ENCODE measurements around the gene LRRC4B.

The LRRC4B gene

GRCh38 chr19:50552540-50552939 lies 15.7 kb downstream of the LRRC4B start:
- Mint-ChIP-seq H3K36me3 (ENCODE audit: low read depth) (no peaks in the 10 kb centered on the region), H3K27me3 (peaks cover 76% of the 10 kb centered on the region), H3K9me3 (no peaks in the 10 kb centered on the region), H3K4me3 (no peak overlapping the region), H3K27ac (no peak overlapping the region), H3K4me1 (ENCODE audit: low read depth) (peaks cover 7% of the 10 kb centered on the region)
- intact Hi-C loops (cut with micrococcal nuclease): no loop called here

GRCh38 chr19:50551715-50552187 lies 16.5 kb downstream of the LRRC4B start:
- peaks cover 7% of the 10 kb centered on the region for H3K4me1 Mint-ChIP-seq (ENCODE audit: low read depth)
- peaks cover 69% of the 10 kb centered on the region for H3K27me3 Mint-ChIP-seq
- no peak overlapping the region for H3K4me3 Mint-ChIP-seq
- H3K36me3 Mint-ChIP-seq (ENCODE audit: low read depth): no peaks in the 10 kb centered on the region
- intact Hi-C loops (cut with micrococcal nuclease): no loop called here
- H3K9me3 Mint-ChIP-seq: no peaks in the 10 kb centered on the region
- H3K27ac Mint-ChIP-seq: no peak overlapping the region

DNA sequence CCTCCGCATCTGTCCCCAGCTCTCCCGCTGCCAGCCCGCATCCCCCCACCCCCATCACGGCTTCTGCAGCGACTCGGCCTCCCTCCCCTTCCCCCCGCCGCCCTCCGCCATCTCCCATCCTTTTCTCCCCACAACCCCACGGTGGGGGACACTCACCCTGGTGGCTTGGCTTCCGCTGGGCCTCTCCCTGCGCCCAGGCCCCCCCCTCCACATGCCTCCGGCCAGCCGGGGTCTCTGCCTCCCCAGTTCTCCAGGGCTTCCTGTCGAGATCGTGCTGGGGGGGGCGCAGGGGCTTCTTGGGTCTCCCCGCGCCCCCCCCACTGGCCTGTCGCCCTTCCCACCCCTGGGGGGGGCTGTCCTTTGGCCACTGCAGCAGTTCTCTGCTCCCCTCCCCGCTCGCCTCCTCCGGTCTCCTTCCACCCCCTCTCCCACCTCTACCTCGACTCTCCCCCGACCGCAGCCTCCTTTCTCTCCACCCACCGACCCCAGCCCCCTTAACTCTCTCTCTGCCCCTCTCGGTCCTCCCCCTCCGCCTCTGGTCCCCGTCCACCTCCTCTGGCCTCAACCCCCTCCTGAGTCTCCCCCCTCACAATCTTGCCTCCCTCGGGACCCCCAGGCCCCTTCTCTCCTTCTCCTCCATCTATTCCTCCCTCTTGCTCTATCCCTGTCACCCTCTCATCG lies 17.1 kb downstream of the LRRC4B start:
- H3K4me3 Mint-ChIP-seq: no peak overlapping the region
- H3K27me3 Mint-ChIP-seq: peaks cover 64% of the 10 kb centered on the region
- no peaks in the 10 kb centered on the region for H3K36me3 Mint-ChIP-seq (ENCODE audit: low read depth)
- no peaks in the 10 kb centered on the region for H3K9me3 Mint-ChIP-seq
- peaks cover 1% of the 10 kb centered on the region for H3K4me1 Mint-ChIP-seq (ENCODE audit: low read depth)
- intact Hi-C loops (cut with micrococcal nuclease): no loop called here
- H3K27ac Mint-ChIP-seq: no peak overlapping the region

- no peak overlapping the region for H3K27ac Mint-ChIP-seq
- H3K4me1 Mint-ChIP-seq (ENCODE audit: low read depth): no peaks in the 10 kb centered on the region
- peaks cover 59% of the 10 kb centered on the region for H3K27me3 Mint-ChIP-seq
- no peaks in the 10 kb centered on the region for H3K9me3 Mint-ChIP-seq
- H3K36me3 Mint-ChIP-seq (ENCODE audit: low read depth): no peaks in the 10 kb centered on the region
- H3K4me3 Mint-ChIP-seq: no peak overlapping the region
- intact Hi-C loops (cut with micrococcal nuclease): no loop called here
Measured at GRCh38 chr19:50550594-50550966, 17.7 kb downstream of the LRRC4B start.

DNA sequence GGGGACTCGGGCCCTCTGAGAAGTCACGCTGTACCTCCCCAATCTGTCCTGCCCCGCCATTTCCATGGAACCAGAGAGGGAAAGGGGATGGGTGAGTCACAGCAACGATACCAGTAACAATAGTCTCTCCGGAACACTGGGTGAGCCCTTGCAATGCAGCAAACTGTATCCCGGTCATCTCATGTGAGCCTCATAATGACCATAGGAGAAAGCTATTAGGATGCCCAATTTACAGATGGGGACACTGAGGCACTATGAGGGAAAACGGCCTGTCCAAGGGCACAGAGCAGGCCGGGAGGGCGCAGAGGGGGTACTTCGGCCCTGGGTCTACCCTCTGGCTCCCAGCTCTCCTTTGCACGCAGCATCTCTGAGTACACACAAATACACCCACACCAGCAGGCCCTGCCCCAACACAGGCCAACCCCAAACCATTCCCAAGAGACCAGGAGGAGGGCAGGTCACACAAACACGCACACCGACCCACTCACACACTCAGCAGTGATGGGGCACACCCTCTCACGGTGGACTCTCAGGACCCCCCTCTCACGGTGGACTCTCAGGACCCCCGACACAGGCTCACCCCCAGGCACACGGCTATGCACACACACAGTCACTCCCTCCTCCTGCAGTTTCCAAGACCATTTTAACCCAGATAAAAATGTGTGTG lies 18.2 kb downstream of the LRRC4B start:
- H3K27me3 Mint-ChIP-seq: peaks cover 54% of the 10 kb centered on the region

DNA sequence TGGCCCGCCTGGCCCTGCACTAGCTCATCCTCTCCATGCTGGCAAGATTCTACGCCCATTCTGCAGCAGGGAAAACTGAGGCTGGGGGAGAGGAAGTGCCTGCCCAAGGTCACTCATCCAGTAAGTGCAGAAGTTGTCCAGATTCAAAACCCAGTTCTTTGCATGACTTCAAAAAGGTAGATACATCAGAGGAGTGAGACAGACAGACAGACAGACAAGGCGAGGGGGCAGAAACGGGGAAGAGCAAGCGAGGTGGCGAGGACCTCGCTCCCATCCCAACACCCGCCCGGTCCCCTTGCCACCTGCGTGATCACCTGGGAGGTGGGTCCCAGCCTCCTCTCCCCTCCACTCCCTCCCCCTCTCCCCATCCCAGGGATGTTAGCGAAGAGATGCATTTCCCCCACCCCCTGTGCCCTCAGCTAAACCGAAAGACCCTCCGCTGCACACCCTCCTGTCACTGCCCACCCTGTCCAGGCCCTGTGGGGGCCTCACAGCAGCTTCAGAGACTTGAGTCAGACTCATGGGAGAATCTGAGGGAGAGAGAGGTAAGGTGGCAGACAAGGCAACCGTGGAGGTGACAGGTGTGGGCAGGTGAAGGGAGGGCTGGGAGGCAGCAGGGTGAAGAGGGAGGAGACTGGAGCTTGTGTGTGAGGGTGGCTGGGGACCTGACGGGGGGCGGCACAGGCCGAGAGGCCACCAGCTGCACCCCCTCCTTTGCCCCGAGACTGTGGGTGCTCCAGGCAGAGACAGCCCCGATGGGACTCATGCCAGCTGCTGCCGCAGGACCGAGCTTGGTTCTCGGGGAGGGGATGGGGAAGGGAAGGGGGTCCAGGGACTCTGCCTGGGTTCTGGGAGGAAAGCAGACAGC lies 18.9 kb downstream of the LRRC4B start:
- intact Hi-C loops (cut with micrococcal nuclease): no loop called here
- peaks cover 46% of the 10 kb centered on the region for H3K27me3 Mint-ChIP-seq
- H3K4me3 Mint-ChIP-seq: no peak overlapping the region
- no peak overlapping the region for H3K27ac Mint-ChIP-seq
- no peaks in the 10 kb centered on the region for H3K36me3 Mint-ChIP-seq (ENCODE audit: low read depth)
- H3K4me1 Mint-ChIP-seq (ENCODE audit: low read depth): no peaks in the 10 kb centered on the region
- H3K9me3 Mint-ChIP-seq: no peaks in the 10 kb centered on the region

More for the DNA sequence above, 18.2 kb downstream of the LRRC4B start:
- no peak overlapping the region for H3K27ac Mint-ChIP-seq
- H3K4me1 Mint-ChIP-seq (ENCODE audit: low read depth): no peaks in the 10 kb centered on the region
- no peak overlapping the region for H3K4me3 Mint-ChIP-seq
- no peaks in the 10 kb centered on the region for H3K9me3 Mint-ChIP-seq
- H3K36me3 Mint-ChIP-seq (ENCODE audit: low read depth): no peaks in the 10 kb centered on the region
- intact Hi-C loops (cut with micrococcal nuclease): no loop called here

- intact Hi-C loops (cut with micrococcal nuclease): no loop called here
- Mint-ChIP-seq H3K27ac (no peak overlapping the region), H3K4me1 (ENCODE audit: low read depth) (no peaks in the 10 kb centered on the region), H3K9me3 (no peaks in the 10 kb centered on the region), H3K4me3 (no peak overlapping the region), H3K27me3 (peaks cover 41% of the 10 kb centered on the region), H3K36me3 (ENCODE audit: low read depth) (no peaks in the 10 kb centered on the region)
Measured at GRCh38 chr19:50548191-50549058, 19.8 kb downstream of the LRRC4B start.

- peaks cover 33% of the 10 kb centered on the region for H3K27me3 Mint-ChIP-seq
- no peaks in the 10 kb centered on the region for H3K4me1 Mint-ChIP-seq (ENCODE audit: low read depth)
- intact Hi-C loops (cut with micrococcal nuclease): no loop called here
- no peaks in the 10 kb centered on the region for H3K9me3 Mint-ChIP-seq
- H3K4me3 Mint-ChIP-seq: no peak overlapping the region
- H3K36me3 Mint-ChIP-seq (ENCODE audit: low read depth): no peaks in the 10 kb centered on the region
- no peak overlapping the region for H3K27ac Mint-ChIP-seq
Measured at GRCh38 chr19:50547385-50548190, 20.6 kb downstream of the LRRC4B start.

DNA sequence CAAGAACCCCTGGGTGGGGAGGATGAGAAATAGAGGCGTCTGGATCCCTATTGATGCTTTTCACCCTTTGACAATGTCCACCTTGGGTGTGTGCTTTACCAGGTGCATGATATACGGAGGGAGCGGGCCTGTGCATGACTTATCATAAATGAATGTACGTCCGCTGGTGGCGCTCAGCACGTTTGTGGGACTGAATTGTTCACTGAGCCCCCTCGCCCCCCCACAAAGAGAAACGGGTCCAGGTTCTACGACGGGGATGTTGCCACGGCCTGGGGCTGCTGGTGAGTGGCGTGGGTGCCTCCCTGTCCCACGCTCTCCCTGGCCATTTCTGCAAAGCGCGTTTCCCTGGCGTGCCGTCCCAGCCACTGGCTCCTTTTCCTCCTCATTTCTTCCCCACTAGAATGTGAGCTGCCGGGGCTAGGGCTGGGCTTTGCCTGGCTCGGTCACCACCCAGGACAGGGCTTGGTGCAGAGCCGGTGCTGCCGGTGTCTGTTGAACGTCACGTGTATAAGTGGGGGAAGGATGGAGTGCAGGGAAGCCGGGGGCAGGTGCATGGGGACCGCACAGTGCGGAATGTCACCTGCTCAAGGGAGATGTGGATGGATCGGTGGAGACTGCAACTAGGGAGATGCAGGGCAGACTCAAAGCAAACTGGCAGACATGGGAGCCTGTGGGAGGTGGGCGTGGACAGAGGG lies 21.6 kb downstream of the LRRC4B start:
- Mint-ChIP-seq H3K4me1 (ENCODE audit: low read depth) (no peaks in the 10 kb centered on the region), H3K27ac (no peak overlapping the region), H3K4me3 (no peak overlapping the region), H3K27me3 (peaks cover 24% of the 10 kb centered on the region), H3K36me3 (ENCODE audit: low read depth) (no peaks in the 10 kb centered on the region), H3K9me3 (no peaks in the 10 kb centered on the region)
- intact Hi-C loops (cut with micrococcal nuclease): no loop called here

- no peak overlapping the region for H3K4me3 Mint-ChIP-seq
- H3K4me1 Mint-ChIP-seq (ENCODE audit: low read depth): no peaks in the 10 kb centered on the region
- peaks cover 3% of the 10 kb centered on the region for H3K27me3 Mint-ChIP-seq
- H3K27ac Mint-ChIP-seq: no peak overlapping the region
- H3K36me3 Mint-ChIP-seq (ENCODE audit: low read depth): no peaks in the 10 kb centered on the region
- no peaks in the 10 kb centered on the region for H3K9me3 Mint-ChIP-seq
- intact Hi-C loops (cut with micrococcal nuclease): no loop called here
Measured at GRCh38 chr19:50542943-50543342, 25.3 kb downstream of the LRRC4B start.

DNA sequence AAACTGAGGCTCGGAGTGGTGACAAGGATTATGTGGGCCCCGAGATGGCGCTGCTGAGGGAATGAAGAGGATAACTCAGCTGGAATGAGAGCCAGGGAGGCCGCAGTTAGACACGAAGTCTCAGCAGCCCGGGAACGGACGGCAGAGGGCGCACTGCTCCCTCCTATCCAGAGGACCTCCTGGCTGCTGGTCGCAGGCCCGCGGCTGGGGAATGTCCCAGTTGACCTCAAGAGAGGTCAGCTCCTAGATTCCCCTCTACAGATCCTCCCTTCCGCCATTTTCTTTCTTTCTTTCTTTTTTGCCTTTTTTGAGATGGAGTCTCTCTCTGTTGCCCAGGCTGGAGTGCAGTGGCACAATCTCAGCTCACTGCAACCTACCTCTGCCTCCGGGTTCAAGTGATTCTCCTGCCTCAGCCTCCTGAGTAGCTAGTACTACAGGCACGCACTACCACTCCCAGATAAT lies 30.4 kb downstream of the LRRC4B start:
- Mint-ChIP-seq H3K36me3 (ENCODE audit: low read depth) (no peaks in the 10 kb centered on the region), H3K27ac (no peak overlapping the region), H3K4me1 (ENCODE audit: low read depth) (no peaks in the 10 kb centered on the region), H3K27me3 (peaks cover 11% of the 10 kb centered on the region), H3K4me3 (no peak overlapping the region), H3K9me3 (peaks cover 10% of the 10 kb centered on the region)
- intact Hi-C loops (cut with micrococcal nuclease): loop anchor here (1.0 kb wide), 1 partner anchor 246 kb away; no protein-coding TSS in a partner anchor

GRCh38 chr19:50537306-50537685 lies 30.9 kb downstream of the LRRC4B start:
- Mint-ChIP-seq H3K4me1 (ENCODE audit: low read depth) (no peaks in the 10 kb centered on the region), H3K4me3 (no peak overlapping the region), H3K9me3 (peaks cover 15% of the 10 kb centered on the region), H3K27me3 (peaks cover 14% of the 10 kb centered on the region), H3K27ac (no peak overlapping the region), H3K36me3 (ENCODE audit: low read depth) (no peaks in the 10 kb centered on the region)
- intact Hi-C loops (cut with micrococcal nuclease): loop anchor here (1.0 kb wide), 1 partner anchor 246 kb away; no protein-coding TSS in a partner anchor

All from dendritic cell treated with granulocyte-macrophage colony-stimulating factor and Interleukin-4, amounts not matched to agents 40 ng/mL and 50 ng/mL, for 4 days (primary cell).